Left hindlimb (tissue), 1 donor: ENCODE data around the gene LHFPL5.
A peak's percentile ranks its signal among the peaks of the same experiment; 100 is the strongest.

Source experiments
- DNase-seq: peaks from one replicate; pipeline ENCODE4 v3.0.0-alpha.2; 2018

LHFPL5 gene

DNA sequence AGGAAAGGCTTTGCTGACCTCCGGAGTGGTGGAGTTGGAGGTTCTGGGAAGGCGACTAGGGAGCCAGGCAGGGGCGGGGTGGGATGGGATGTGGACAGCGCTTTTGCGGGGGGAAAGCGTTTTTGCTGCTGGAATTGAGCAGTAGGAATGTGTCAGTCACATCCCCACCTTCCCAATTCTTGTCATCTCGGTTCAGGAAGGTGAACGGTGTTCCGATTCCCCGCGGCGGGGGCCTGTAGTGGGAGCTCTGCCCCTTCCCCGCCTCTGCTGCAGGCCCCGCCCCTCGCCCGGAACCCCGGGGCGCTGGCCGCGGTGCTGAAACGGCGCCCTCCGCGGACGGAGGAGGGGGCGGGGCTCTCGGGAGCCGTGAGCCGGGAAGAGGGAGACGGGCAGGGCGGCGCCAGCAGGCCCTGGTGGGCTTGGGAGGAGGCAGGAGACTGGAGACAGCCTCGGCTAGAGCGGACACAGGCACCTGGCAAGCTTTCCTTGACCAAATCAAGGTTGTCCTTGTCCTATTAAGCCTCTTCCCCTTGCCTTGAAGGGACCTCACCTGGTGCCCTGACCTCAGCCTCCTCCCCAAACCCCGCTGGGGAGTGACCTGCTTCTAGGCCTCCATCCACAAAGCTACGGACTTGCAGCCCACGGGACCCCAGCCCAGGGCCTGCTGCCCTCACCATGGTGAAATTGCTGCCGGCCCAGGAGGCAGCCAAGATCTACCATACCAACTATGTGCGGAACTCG is at the start of gene LHFPL5:
Gene LHFPL5 (plus strand): TSS at position 357 of the 741 bp plus-strand sequence. CDS start 319 bp downstream, at position 676.
- peak; percentile 63 for DNase-seq

DNA sequence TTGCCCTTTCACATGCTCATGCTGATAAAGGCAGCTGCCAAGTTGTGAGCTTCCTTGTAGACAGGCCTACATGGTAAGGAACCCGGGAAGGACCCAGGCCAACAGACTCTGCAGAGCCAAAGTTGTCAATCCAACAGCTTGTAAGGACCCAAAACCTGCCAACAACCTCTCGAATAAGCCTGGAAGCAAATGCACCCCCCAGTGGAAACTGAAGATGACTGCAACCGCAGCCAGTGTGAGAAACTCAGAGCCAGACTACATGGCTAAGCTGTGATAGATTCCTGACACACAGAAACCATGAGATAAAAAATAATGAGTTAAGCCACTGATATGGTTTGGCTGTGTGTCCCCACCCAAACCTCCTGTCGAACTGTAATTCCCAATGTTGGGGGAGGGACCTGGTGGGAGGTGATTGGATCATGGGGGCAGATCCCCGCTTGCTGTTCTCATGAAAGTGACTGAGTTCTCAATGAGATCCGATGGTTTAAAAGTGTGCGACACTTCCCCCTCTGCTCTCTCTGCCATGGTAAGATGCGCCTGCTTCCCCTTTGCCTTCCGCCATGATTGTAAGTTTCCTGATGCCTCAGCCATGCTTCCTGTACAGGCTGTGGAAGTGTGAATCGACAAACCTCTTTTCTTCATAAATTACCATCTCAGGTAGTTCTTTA is 47.6 kb upstream of the LHFPL5 start:
- DNase-seq: no peak

DNA sequence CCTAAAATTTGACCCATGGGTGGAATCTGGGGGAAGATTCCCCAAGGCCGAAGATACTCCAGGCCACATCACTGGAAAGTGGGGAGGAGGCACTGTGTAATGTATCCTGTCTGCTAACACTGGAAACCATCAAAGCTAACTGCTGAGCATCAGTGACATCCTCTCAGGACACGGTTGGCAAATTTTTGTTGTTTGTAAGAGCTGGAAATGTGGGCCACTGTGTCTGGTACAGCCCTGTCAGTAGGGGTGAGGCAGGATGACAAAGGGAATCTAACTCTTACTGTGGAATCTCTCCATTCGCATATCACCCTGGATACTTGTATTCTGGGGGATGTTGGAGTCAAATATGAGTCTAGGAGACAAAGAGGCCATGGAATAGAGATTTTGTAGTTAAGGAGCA is 45.7 kb upstream of the LHFPL5 start:
- DNase-seq: no peak

DNA sequence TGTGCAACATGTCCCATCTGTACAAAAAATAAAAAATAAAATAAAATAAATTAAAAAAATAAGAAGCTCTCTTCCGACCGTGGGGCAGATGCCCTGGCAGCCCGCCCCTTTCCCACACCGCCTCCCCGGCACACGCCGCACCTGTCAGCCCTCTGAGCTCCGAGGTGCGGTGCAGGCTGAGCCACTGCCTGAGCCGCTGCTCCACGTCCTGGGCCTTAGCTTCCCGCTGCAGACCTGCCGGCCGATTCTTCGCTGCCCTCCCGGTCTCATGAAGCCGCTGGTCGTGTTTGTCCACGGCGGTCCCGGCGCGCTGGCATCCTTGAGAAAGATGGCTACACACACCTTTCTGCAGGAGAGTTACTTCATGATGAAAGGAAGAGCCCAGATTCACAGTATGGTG is 39.4 kb upstream of the LHFPL5 start:
- DNase-seq: no peak

DNA sequence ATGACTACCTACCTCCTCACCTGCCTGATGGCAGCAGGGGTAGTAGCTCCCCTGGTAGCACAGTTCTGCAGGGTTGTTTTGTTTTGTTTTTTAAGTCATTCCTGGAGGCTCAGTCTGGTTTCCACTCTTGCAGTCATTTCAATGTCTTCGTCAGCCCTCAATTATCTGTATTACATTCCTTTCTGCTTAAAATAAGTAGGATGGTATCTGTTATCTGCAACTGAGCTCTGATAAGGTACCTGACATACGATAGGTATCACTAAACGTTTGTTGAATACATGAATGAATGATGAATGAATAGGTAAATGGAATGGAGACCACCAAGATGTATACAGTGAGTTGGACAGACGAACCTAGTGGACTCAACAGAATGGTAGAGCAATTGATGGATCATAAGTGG is 35.9 kb upstream of the LHFPL5 start:
- DNase-seq: no peak

- no peak for DNase-seq
These were observed 33.9 kb upstream of the LHFPL5 start for GRCh38 chr6:35771343-35771627.

GRCh38 chr6:35774116-35774794 is 30.9 kb upstream of the LHFPL5 start:
- no peak for DNase-seq

- no peak for DNase-seq
These were observed 30.1 kb upstream of the LHFPL5 start for GRCh38 chr6:35775031-35775430.

GRCh38 chr6:35776364-35777215 is 28.6 kb upstream of the LHFPL5 start, which contains the start of gene CLPSL2:
TSS of gene CLPSL2 (plus strand) at chr6:35776598. CDS start at chr6:35776619, 21 bp downstream.
- DNase-seq: peak; percentile 40

- no peak for DNase-seq
These were observed 27.6 kb upstream of the LHFPL5 start for GRCh38 chr6:35777356-35778102.

DNA sequence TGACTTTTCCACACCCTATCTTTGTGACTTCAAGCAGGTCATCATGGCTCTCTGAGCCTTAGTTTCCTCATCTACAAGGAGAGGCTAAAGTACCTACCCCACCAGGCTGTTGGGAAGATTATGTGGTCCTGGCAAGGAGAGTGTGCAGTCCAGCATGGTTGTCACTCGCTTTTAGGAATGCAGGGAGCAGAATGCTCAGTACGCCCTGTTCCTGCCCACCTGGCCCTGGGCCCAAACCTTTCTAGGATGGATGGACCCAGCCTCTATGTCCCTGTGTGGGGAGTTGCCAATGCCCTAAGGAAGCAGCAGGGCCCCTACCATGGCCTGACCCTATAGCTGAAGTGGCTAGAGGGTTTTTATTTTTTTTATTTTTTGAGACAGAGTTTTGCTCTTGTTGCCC is 26.7 kb upstream of the LHFPL5 start:
- no peak for DNase-seq

DNA sequence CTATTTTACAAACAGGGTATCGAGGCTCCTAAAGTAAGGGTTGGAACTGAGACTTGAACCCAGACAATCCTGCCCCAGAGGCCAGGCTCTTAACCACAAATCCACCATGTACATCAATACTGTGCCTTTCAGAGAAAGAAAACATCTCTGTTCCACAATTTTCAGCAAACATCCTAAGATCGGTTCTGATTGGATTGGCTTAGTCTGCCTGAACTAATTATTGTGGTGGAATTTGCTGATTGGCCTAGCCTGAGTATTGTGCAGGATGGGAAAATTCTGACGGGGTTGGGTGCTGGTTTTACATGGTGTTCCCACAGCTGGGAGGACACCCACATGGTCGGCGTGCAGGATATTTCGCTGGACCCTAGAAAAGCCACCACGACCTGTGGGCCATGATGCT is 24.4 kb upstream of the LHFPL5 start, which contains the start of gene CLPSL1:
Gene CLPSL1 (plus strand): TSS at position 301 of the 400 bp plus-strand sequence. CDS start 92 bp downstream, at position 393.
- DNase-seq: no peak

DNA sequence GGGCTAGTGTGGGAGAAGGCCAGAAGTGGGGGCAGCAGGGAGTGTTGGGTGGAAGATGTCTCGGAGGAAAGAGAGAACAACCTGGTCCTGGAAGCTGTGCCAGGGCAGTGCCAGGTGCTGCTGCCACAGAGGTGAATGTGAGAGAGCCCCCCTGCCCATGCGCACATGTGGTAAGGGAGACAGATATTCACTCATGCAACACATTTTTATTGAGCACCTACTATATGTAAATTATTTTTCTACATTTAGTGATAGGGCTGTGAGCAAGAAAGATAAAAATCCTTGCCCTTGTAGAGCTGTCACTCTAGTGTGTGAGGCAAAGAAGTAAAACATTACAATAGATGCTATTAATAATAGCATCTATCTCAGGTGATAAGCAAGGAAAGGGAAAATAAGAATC is 23.9 kb upstream of the LHFPL5 start:
- no peak for DNase-seq

DNA sequence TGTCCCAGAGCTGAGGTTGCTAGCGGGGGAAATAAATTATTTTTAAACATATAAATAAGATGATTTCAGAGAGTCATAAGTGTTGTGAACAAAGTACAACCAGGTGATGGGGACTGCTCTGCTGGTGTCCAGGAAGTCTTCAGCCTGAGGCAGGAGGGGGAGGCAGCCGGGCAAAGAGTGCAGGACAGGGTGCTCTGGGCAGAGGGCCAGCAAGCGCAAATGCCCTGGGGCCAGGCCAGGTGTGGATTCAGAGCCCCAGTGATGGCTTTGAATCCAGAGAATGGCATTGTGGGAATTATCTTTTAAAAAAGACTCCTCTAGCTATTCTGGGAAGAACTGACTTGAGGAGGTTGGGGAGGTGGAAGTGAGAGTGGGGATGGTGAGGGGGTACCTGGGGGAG is 22.7 kb upstream of the LHFPL5 start:
- DNase-seq: no peak

DNA sequence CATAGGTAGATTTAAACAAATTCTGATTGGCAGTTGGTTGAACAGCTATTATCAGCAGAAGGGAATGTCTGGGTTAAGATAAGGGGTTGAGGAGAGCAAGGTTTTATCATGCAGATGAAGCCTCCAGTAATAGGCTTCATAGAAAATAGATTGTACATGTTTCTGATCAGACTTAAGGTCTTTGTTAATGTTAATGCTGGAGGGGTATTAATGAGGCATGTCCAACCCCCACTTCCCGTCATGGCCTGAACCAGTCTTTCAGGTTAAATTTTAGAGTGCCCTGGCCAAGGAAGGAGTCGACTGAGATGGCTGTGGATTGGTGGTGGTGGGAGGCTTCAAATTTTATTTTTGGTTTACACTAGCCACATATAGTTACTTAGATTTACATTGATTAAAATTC is 21.0 kb upstream of the LHFPL5 start:
- DNase-seq: no peak

- DNase-seq: no peak
These were observed 18.9 kb upstream of the LHFPL5 start for GRCh38 chr6:35786272-35786671.

DNA sequence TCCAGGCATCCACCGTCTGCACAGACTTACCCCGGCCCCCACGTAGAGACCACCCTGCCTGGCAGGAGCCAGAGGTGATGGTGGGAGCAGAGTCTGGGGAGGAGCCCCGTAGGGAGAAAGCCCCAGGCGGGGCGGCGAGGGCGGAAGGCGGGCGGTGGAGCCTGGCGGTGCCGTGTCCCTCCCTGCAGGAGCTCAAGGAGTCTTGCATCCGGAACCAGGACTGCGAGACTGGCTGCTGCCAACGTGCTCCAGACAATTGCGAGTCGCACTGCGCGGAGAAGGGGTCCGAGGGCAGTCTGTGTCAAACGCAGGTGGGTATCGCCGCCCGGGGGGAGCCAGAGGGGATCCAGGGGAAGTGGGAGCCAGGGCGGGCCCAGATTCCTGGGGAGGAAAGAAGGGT is 18.3 kb upstream of the LHFPL5 start:
- DNase-seq: no peak

DNA sequence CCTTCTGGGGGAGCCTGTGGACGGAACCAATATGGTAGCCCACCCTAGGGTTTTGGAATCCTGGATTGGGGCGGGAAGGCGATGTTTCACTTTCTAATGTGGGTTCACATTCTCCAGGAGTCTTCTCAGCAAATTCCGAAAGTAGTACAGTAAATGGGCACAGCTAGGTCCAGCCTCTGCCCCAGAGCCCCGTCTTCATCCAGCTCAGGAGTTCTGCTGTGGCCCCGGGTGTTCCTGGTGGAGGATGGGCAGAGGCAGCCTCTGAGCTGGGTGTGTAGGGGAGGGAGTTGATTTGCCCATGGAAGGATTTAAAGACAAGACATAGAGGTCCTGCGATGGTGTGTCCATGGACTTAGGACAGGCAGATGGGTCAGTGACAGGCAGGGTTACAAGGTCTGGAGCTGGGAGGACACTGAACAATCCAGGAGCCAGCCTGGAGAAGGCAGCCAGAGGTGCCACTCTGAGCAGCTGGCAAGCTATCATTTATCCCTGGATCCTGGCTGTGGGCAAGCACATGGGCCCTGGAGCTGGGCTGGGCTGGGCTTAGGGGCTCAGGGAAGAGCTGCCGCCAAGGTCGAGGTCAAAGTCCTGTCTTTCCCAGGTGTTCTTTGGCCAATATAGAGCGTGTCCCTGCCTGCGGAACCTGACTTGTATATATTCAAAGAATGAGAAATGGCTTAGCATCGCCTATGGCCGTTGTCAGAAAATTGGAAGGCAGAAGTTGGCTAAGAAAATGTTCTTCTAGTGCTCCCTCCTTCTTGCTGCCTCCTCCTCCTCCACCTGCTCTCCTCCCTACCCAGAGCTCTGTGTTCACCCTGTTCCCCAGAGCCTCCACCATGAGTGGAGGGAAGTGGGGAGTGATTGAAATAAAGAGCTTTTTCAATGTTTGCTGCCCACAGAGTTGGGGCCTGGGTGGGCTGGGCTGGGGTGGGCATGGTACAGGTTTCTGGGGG is 17.6 kb upstream of the LHFPL5 start:
- DNase-seq: no peak

DNA sequence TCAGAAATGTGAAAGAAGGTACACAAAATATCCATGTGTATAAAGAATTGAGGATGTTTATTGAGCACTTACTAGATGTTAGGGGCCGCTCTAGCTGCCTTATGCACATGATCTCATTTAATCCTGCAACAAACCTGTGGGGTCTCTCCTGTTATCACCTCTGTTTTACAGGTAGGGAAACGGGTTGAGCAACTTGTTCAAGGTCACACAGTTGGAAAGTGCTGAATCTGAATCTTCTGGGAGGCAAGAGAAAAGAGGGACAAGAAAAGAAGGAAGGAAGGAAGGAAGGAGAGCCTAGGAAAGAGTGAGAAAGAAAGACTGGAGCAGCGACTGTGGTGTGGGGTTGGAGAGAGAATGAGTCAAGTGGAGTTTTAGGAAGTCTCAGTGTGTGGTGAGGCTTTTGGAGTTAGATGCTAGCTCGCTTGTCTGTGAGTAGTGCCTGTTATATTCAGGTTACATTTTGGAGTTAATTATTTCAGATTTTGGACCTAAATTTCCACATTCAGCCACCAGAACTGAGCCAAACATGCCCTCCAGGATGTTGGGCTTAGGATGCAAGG is 16.6 kb upstream of the LHFPL5 start:
- no peak for DNase-seq

GRCh38 chr6:35790683-35791082 is 14.5 kb upstream of the LHFPL5 start:
- no peak for DNase-seq
